Mammary epithelial cell (primary cell): Measurements from ENCODE around the gene BDKRB2.

Experiments
- EZH2 ChIP-seq: IDR thresholded peaks from 2 replicates; pipeline ENCODE4 v1.6.1; 2012; ENCODE audit warnings: low read length, inconsistent platforms, borderline replicate concordance
- TF ChIP-seq, protein P1 (sequence below), 2 donors: IDR thresholded peaks in 1 of 2; conservative IDR thresholded peaks in 1 of 2; 2 replicates each; pipeline ENCODE4 v1.5.1; 2011 to 2012; ENCODE audit warnings: inconsistent platforms in 2 of 2, low read length in 2 of 2, mild to moderate bottlenecking in 2 of 2, control low read depth in 1 of 2, low read depth in 1 of 2; ENCODE audit not compliant: insufficient read depth in 1 of 2; ENCODE audit errors: extremely low read depth in 1 of 2

- TF ChIP-seq, protein P1, sequence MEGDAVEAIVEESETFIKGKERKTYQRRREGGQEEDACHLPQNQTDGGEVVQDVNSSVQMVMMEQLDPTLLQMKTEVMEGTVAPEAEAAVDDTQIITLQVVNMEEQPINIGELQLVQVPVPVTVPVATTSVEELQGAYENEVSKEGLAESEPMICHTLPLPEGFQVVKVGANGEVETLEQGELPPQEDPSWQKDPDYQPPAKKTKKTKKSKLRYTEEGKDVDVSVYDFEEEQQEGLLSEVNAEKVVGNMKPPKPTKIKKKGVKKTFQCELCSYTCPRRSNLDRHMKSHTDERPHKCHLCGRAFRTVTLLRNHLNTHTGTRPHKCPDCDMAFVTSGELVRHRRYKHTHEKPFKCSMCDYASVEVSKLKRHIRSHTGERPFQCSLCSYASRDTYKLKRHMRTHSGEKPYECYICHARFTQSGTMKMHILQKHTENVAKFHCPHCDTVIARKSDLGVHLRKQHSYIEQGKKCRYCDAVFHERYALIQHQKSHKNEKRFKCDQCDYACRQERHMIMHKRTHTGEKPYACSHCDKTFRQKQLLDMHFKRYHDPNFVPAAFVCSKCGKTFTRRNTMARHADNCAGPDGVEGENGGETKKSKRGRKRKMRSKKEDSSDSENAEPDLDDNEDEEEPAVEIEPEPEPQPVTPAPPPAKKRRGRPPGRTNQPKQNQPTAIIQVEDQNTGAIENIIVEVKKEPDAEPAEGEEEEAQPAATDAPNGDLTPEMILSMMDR (conservative IDR thresholded peaks at IDR 0.05 in 1 of 2, IDR thresholded peaks at IDR 0.05 in 1 of 2; ENCODE audit: extremely low read depth in 1 of 2, insufficient read depth in 1 of 2, low read depth in 1 of 2, low read length in 2 of 2) = no peak
- TF ChIP-seq EZH2 = no peak
Observed at GRCh38 chr14:96162265-96162664, 42.4 kb upstream of the BDKRB2 start.
